ENCODE results near the gene MTREX. TPM values are rescaled to one million over a fixed set of nuclear protein-coding genes. Genes with fewer than 3 reads are reported as not detected.

The MTREX gene
- total RNA-seq, 1 donor from 2014 or later = 163 TPM

Other genes with a start within 250 kb of the MTREX start
- gene GZMA, start 205.3 kb upstream of the MTREX start, total RNA-seq = 0.51 TPM
- 61.1 TPM for gene GPX8, start 147.8 kb upstream of the MTREX start, total RNA-seq
- gene CDC20B, start 134.8 kb upstream of the MTREX start, total RNA-seq = not detected
- not detected for gene MCIDAS, start 80.7 kb upstream of the MTREX start, total RNA-seq
- not detected for gene CCNO, start 74.4 kb upstream of the MTREX start, total RNA-seq
- gene DHX29, start 295 bp upstream of the MTREX start, total RNA-seq = 36.7 TPM
- 141 TPM for gene PLPP1, start 227.0 kb downstream of the MTREX start, total RNA-seq